Nucleus accumbens (tissue), 56 donors: ENCODE measurements around the gene CENPB.
A peak's percentile ranks its signal among the peaks of the same experiment; 100 is the strongest.
"Not testable (repeated sequence)": the region's sequence is repeated elsewhere in the genome, so short reads cannot be mapped to it uniquely, and the experiment has no call there.

Source experiments
- DNase-seq, 56 donors: peaks; one replicate each; lab custom pipeline; 2025; lab: John Stamatoyannopoulos, UW

Gene CENPB, protein sequence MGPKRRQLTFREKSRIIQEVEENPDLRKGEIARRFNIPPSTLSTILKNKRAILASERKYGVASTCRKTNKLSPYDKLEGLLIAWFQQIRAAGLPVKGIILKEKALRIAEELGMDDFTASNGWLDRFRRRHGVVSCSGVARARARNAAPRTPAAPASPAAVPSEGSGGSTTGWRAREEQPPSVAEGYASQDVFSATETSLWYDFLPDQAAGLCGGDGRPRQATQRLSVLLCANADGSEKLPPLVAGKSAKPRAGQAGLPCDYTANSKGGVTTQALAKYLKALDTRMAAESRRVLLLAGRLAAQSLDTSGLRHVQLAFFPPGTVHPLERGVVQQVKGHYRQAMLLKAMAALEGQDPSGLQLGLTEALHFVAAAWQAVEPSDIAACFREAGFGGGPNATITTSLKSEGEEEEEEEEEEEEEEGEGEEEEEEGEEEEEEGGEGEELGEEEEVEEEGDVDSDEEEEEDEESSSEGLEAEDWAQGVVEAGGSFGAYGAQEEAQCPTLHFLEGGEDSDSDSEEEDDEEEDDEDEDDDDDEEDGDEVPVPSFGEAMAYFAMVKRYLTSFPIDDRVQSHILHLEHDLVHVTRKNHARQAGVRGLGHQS

GRCh38 chr20:3786665-3787323 lies at the start of gene CENPB:
CENPB (minus strand) TSS chr20:3786740; CDS start chr20:3786483, 257 bp downstream.
- DNase-seq: peak in 54 of 56 donors; percentile 26 to 94 (median 76)

DNA sequence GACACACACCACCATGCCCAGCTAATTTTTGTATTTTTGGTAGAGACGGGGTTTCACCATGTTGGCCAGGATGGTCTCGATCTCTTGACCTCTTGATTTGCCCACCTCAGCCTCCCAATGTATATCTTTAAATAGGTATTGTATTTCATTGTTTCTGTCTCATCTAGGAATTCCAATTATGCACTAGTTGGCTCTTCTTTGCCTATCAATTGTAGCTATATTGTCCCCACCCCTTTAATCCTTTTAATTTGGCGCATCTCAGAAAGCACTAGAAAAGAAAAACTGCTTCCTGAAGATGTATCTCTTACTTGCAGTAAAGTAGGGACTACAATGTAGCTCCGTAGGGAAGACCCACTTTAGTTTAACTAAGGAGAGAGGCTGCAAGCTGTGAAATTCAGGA lies 49.6 kb upstream of the CENPB start:
- no peak for DNase-seq

DNA sequence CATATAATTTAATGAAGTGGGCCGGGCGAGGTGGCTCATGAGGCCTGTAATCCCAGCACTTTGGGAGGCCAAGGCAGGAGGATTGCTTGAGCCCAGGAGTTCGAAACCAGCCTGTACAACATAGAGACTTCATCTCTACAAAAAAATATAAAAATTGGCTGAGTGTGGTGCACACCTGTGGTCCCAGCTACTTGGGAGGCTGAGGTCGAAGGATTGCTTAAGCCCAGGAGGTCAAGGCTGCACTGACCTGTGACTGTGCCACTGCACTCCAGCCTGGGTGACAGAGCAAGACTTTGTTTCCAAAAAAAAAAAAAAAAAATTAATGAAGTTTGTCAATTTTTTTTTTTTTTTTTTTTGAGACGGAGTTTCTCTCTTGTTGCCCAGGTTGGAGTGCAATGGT lies 43.4 kb upstream of the CENPB start:
- not testable (repeated sequence) for DNase-seq

- no peak for DNase-seq
Measured at GRCh38 chr20:3828798-3829197, 42.3 kb upstream of the CENPB start.

DNA sequence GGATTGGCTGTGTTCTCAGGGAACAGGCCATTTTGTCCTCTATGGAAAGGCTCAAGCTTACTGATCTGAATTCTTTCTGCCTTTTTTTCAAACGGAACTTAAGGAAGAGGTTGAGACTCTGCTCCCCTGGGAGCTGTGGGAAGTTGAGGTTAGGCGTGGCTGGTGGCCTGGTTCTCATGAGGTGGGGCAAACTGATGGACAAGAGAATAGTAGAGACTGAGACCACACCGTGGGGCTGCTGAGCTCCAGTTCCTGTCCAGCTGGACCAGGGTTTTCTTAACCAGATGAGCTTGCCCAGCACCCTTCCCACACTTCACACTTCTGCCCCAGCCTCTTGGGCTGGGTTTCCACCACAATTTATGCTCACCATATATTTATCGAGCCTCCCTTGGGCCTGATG lies 39.9 kb upstream of the CENPB start:
- no peak for DNase-seq

- DNase-seq: peak in 3 of 56 donors; percentile 9 to 21 (median 15)
Measured at GRCh38 chr20:3825526-3825925, 39.0 kb upstream of the CENPB start.

DNA sequence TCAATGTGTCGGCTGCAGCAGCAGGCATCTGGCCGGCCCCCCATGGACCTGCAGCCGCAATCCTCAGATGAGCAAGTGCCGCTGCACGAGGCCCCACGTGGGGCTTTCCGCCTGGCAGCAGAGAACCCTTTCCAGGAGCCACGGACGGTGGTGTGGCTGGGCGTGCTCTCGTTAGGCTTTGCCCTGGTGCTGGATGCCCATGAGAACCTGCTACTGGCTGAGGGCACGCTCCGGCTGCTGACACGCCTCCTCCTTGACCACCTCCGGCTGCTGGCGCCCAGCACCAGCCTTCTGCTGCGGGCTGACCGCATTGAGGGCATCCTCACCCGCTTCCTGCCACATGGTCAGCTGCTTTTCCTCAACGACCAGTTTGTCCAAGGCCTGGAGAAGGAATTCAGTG lies 37.3 kb upstream of the CENPB start:
- no peak for DNase-seq

DNA sequence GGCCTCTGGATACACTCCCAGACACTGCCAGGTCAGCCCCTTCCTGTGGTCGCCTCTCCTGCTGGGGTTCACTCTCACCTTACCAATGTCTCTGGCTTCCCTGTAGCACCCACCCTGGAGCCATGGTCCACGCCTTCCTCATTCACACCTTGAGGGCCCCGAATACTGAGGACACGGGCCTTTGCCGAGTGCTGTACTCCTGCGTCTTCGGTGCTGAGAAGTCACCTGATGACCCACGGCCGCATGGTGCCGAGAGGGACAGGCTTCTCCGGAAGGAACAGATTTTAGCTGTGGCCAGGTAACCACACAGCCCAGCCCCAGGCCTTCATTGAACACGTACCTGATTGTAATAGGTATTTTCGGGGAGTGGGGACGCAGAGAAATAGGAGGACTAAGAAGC lies 35.5 kb upstream of the CENPB start:
- no peak for DNase-seq

DNA sequence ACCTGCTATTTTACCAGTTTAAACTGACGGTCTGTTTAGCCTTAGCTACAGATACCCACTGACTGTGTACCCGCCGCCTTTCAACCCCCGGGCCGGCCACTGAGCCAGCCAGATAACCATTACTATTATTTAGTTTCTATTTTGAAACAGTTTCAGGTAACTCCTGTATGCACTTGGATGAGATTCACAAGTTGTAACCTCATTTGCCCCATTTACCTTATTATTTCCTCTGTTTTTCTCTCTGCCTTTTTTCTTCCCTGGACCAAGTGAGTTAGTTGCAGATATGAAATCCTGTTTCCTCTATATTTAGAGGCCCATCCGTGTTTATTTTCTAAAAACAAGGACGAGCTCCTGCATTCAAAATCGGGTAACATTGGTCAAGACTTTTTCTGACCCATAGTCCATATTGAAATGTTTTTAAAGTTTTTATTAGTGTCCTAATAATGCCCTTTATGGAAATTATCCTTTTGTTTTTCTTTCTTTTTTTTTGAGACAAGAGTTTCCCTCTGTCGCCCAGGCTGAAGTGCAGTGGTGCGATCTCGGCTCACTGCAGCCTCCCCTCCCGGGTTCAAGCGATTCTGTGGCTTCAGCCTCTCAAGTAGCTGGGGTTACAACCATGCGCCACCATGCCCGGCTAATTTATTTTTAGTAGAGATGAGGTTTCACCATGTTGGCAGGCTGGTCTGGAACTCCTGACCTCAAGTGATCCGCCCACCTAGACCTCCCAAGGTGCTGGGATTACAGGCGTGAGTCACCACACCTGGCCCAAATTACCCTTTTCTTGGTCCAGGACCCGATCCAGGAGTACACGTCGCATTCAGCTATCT lies 34.6 kb upstream of the CENPB start:
- no peak for DNase-seq

DNA sequence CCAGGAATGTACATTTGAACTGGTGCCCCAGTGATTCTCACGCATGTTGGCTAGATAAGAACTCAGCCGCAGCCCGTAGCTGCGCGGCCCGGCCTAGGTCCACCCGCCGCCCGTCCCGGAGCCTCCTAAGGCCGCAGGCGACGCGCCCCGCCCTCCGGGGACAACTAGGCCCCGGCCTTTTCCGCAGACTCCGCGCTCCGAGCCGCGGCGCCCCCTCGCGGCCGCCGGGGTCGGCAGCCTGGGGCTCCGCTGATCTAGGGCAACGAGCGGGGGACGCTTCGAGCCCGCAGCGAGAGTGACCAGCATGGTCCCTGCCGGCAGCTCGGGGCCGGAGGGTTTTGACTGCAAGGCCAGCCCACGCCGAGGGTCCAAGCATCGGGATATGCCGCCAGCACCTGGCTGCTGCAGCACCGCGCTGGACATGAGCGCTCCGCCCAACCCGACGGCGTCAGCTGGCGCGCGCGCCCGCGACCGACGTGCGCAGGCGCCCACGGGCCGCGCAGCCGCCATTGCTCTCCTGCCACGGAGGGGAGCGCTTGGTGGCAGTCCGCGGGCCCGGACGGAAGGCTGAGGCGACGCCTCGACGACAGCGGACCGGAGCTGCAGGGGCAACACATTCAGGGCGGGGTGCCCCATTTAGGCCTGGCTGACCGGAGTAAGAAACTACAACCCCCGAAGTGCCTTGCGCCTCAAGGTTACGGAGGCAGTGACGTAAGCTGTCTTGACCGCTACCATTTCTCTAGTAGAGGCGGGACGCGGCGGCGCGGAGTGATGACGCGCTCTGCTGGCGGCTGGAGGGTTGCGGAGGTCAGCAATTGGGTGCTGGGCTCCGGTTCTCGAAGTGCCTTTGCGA lies 33.7 kb upstream of the CENPB start, which contains the start of gene AP5S1:
Gene AP5S1, plus strand, starts transcription at position 500 of the 853 bp plus-strand sequence. CDS start 1,571 bp downstream, outside the sequence.
- DNase-seq: peak; percentile 74 to 99 (median 95)

- DNase-seq: no peak
Measured at GRCh38 chr20:3819411-3820047, 33.0 kb upstream of the CENPB start.

GRCh38 chr20:3818155-3819151 lies 31.9 kb upstream of the CENPB start:
- peak in 17 of 56 donors; percentile 13 to 52 (median 28) for DNase-seq

- DNase-seq: no peak
Measured at GRCh38 chr20:3815703-3816315, 29.3 kb upstream of the CENPB start.

DNA sequence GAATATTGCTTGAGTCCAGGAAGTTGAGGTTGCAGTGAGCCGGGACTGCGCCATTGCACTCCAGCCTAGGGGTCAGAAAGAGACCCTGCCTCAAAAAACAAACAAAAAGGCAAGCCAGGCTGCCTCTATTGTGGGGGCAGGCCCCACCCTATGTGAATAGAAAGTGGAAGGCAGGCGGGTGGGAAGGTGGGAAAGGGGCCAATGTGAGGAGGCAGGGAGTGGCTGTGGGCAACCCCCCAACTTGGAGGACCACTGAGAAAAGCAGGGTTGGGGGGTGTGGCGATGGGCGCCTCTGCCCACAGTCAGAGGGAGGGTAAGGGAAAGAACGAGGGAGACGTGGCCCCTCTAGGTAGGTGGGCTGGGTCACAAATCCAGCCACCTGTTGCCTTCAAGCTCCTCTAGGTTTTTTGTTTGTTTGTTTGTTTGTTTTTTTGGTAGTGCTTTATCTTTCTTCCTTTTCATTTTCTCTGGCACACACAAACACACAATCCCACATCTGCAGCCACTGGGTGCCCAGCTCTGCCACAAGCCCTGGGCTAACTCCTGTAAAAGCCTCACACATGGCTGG lies 28.5 kb upstream of the CENPB start:
- DNase-seq: no peak

DNA sequence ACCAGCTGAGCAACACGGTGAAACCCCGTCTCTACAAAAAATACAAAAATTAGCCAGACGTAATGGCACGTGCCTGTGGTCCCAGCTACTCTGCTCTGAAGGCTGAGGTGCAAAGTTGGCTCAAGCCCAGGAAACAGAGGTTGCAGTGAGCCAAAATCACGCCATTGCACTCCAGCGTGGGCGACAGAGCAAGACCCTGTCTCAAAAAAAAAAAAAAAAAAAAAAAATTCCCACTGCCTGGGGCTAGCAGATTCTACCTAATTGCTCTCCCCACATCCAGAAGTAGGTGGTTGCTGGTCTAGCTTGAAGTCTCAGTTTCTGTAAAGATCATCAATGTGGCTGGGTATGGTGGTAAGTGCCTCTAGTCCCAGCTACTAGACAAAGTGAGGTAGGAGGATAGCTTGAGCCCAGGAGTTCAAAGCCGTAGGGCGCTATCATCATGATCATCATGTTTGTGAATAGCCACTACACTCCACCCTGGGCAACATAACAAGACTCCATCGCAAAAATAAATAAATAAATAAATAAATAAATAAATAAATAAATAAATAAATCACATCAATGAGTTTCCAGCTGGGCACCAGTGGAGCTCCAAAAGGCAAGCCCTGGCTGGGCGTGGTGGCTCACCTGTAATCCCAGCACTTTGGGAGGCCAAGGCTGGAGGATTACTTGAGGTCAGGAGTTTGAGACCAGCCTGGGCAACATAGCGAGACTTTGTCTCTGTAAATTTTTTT lies 27.5 kb upstream of the CENPB start:
- DNase-seq: no peak
